Activated naive CD8-positive, alpha-beta T cell treated with anti-CD3 and anti-CD28 coated beads, Interleukin-2, amount 50 U/mL, for 24 hours (primary cell): Measurements from ENCODE around the gene DOCK7.
"Not testable (repeated sequence)": the region's sequence is repeated elsewhere in the genome, so short reads cannot be mapped to it uniquely, and the experiment has no call there.

Experiments used
- ATAC-seq: fragments of 150-1000 bp; cut with Tn5 transposase; one replicate; pipeline ENCODE4 v1.10.0; 2021
- DNase-seq: peaks from one replicate; pipeline ENCODE4 v3.0.0; 2021
- H3K27ac Mint-ChIP-seq: one replicate; pipeline ENCODE4 v1.8.0; 2021; ENCODE audit warnings: mild to moderate bottlenecking, mixed read lengths
- H3K27me3 Mint-ChIP-seq: one replicate; pipeline ENCODE4 v1.8.0; 2021; ENCODE audit warnings: mixed read lengths
- H3K36me3 Mint-ChIP-seq: one replicate; pipeline ENCODE4 v1.8.0; 2021; ENCODE audit warnings: low read depth, mixed read lengths
- H3K4me1 Mint-ChIP-seq: one replicate; pipeline ENCODE4 v1.8.0; 2021; ENCODE audit warnings: mixed read lengths
- H3K4me3 Mint-ChIP-seq: one replicate; pipeline ENCODE4 v1.8.0; 2021; ENCODE audit warnings: mild to moderate bottlenecking, moderate library complexity, mixed read lengths
- H3K9me3 Mint-ChIP-seq: one replicate; pipeline ENCODE4 v1.8.0; 2021; ENCODE audit warnings: mixed read lengths

Gene DOCK7

GRCh38 chr1:62682531-62682930 lies 5.7 kb downstream of the DOCK7 start:
- Mint-ChIP-seq H3K9me3 (no peaks in the 10 kb centered on the region), H3K4me3 (no peak overlapping the region), H3K4me1 (peaks cover 13% of the 10 kb centered on the region), H3K27me3 (no peaks in the 10 kb centered on the region), H3K36me3 (no peaks in the 10 kb centered on the region), H3K27ac (no peak overlapping the region)
- ATAC-seq: no peak
- no peak for DNase-seq

DNA sequence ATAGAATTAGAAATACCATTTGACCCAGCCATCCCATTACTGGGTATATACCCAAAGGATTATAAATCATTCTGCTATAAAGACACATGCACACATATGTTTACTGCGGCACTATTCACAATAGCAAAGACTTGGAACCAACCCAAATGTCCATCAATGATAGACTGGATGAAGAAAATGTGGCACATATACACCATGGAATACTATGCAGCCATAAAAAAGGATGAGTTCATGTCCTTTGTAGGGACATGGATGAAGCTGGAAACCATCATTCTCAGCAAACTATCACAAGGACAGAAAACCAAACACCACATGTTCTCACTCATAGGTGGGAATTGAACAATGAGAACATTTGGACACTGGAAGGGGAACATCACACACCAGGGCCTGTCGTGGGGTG lies 7.2 kb downstream of the DOCK7 start:
- not testable (repeated sequence) for H3K4me3 Mint-ChIP-seq, H3K27ac Mint-ChIP-seq, ATAC-seq, H3K9me3 Mint-ChIP-seq, DNase-seq, H3K36me3 Mint-ChIP-seq, H3K27me3 Mint-ChIP-seq
- peaks cover 11% of the 10 kb centered on the region for H3K4me1 Mint-ChIP-seq

GRCh38 chr1:62677822-62678221 lies 10.4 kb downstream of the DOCK7 start:
- ATAC-seq, H3K36me3 Mint-ChIP-seq, H3K27ac Mint-ChIP-seq, H3K27me3 Mint-ChIP-seq, DNase-seq, H3K4me1 Mint-ChIP-seq, H3K4me3 Mint-ChIP-seq, H3K9me3 Mint-ChIP-seq: not testable (repeated sequence)

- ATAC-seq (peak; percentile 40), DNase-seq (no peak)
- H3K9me3 Mint-ChIP-seq: no peaks in the 10 kb centered on the region
- H3K27ac Mint-ChIP-seq: no peak overlapping the region
- peaks cover 1% of the 10 kb centered on the region for H3K36me3 Mint-ChIP-seq
- peaks cover 5% of the 10 kb centered on the region for H3K4me1 Mint-ChIP-seq
- H3K4me3 Mint-ChIP-seq: no peak overlapping the region
- H3K27me3 Mint-ChIP-seq: no peaks in the 10 kb centered on the region
Observed at GRCh38 chr1:62676611-62677356, 11.4 kb downstream of the DOCK7 start.

- Mint-ChIP-seq H3K9me3 (no peaks in the 10 kb centered on the region), H3K4me3 (no peak overlapping the region), H3K36me3 (peaks cover 1% of the 10 kb centered on the region), H3K27me3 (no peaks in the 10 kb centered on the region), H3K27ac (no peak overlapping the region), H3K4me1 (peaks cover 7% of the 10 kb centered on the region)
- no peak for DNase-seq
- no peak for ATAC-seq
Observed at GRCh38 chr1:62673629-62674028, 14.6 kb downstream of the DOCK7 start.

GRCh38 chr1:62672029-62672428 lies 16.2 kb downstream of the DOCK7 start:
- Mint-ChIP-seq H3K4me1 (peaks cover 7% of the 10 kb centered on the region), H3K36me3 (peaks cover 1% of the 10 kb centered on the region), H3K4me3 (no peak overlapping the region), H3K27ac (no peak overlapping the region), H3K27me3 (no peaks in the 10 kb centered on the region), H3K9me3 (no peaks in the 10 kb centered on the region)
- DNase-seq (no peak), ATAC-seq (no peak)

DNA sequence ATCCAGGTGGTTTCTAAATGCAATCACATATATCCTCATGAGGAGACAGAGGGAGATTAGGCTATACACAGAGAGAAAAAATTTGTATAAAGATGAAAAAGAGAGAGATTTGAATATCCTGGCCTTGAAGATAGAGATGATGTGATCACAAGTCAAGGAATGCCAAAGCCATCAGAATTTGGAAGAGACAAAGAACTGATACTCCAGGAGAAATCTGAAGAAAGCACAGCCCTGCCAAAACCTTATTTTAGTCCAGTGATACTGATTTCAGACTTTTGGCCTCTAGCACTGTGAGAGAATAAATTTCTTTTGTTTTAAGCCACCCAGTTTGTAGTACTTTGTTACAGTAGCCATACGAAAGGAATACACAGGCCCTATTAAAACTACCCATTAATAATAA lies 33.4 kb downstream of the DOCK7 start:
- no peak for ATAC-seq
- peaks cover 3% of the 10 kb centered on the region for H3K36me3 Mint-ChIP-seq
- DNase-seq: no peak
- no peaks in the 10 kb centered on the region for H3K9me3 Mint-ChIP-seq
- no peaks in the 10 kb centered on the region for H3K4me1 Mint-ChIP-seq
- no peaks in the 10 kb centered on the region for H3K27me3 Mint-ChIP-seq
- H3K4me3 Mint-ChIP-seq: no peak overlapping the region
- H3K27ac Mint-ChIP-seq: no peak overlapping the region

DNA sequence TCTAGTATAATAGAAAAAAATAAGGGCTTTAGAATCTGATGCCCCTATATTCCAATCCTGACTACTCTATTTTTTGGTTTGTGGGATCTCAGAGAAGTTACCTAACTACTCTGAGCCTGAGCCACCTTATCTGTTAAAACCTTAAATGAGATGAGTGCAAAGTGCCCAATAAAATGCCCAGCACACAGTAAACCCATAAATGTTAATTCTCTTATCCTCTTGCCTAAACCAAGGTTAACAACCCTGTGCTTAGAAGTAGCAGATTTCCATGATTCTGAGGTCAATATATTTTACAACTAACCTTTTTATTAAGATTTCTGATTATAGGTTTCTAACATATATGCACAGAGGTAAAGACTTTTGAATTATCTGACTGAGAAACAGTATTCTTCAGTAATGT lies 35.8 kb downstream of the DOCK7 start:
- DNase-seq (no peak), ATAC-seq (no peak)
- Mint-ChIP-seq H3K4me1 (no peaks in the 10 kb centered on the region), H3K27ac (no peak overlapping the region), H3K9me3 (no peaks in the 10 kb centered on the region), H3K27me3 (no peaks in the 10 kb centered on the region), H3K4me3 (no peak overlapping the region), H3K36me3 (peaks cover 3% of the 10 kb centered on the region)

- Mint-ChIP-seq H3K9me3 (peaks cover 3% of the 10 kb centered on the region), H3K4me1 (no peaks in the 10 kb centered on the region), H3K36me3 (peaks cover 5% of the 10 kb centered on the region), H3K27ac (no peak overlapping the region), H3K4me3 (no peak overlapping the region), H3K27me3 (no peaks in the 10 kb centered on the region)
- no peak for ATAC-seq
- DNase-seq: no peak
Observed at GRCh38 chr1:62643283-62643682, 44.9 kb downstream of the DOCK7 start.

GRCh38 chr1:62637392-62638105 lies 50.6 kb downstream of the DOCK7 start:
- ATAC-seq (no peak), DNase-seq (no peak)
- peaks cover 5% of the 10 kb centered on the region for H3K36me3 Mint-ChIP-seq
- no peaks in the 10 kb centered on the region for H3K27me3 Mint-ChIP-seq
- H3K9me3 Mint-ChIP-seq: no peaks in the 10 kb centered on the region
- H3K4me3 Mint-ChIP-seq: no peak overlapping the region
- H3K4me1 Mint-ChIP-seq: no peaks in the 10 kb centered on the region
- H3K27ac Mint-ChIP-seq: no peak overlapping the region

DNA sequence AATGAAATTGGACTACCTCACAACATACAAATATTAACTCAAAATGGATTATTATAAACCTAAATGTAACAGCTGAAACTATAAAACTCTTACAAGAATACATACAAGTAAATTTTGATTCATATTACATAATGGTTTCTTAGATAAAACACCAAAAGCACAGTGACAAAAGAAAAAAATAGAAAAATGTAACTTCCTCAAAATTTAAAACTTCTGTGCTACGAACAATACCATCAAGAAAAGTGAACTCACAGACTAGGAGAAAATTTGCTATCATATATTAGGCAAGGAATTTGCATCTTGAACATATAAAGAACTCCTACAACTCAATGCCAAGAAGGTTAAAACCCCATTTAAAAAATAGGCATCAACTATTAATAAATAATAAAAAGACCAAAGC lies 59.7 kb downstream of the DOCK7 start:
- no peaks in the 10 kb centered on the region for H3K9me3 Mint-ChIP-seq
- H3K4me1 Mint-ChIP-seq: peaks cover 12% of the 10 kb centered on the region
- no peaks in the 10 kb centered on the region for H3K27me3 Mint-ChIP-seq
- no peak overlapping the region for H3K4me3 Mint-ChIP-seq
- peaks cover 23% of the 10 kb centered on the region for H3K36me3 Mint-ChIP-seq
- no peak for DNase-seq
- H3K27ac Mint-ChIP-seq: no peak overlapping the region
- no peak for ATAC-seq

DNA sequence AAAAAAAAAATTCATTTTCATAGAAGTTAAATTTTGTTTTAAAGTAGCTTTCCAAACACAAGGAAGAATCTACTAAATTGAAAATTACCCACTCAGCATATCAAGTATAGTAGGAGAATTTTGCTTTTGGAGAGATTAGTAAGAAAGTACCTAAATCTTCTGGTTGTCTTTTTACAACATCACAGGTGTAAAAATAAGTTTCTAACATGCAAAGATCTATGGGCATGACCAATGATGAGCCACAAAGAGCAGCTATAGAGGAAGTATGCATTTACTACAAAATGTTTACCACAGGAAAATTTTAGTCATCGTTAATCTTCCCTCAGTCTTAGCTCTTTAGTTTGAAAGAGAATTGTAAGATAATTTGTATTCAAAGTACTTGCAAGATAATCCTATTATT lies 62.8 kb downstream of the DOCK7 start:
- Mint-ChIP-seq H3K27me3 (no peaks in the 10 kb centered on the region), H3K4me3 (no peak overlapping the region)
- DNase-seq: no peak

DNA sequence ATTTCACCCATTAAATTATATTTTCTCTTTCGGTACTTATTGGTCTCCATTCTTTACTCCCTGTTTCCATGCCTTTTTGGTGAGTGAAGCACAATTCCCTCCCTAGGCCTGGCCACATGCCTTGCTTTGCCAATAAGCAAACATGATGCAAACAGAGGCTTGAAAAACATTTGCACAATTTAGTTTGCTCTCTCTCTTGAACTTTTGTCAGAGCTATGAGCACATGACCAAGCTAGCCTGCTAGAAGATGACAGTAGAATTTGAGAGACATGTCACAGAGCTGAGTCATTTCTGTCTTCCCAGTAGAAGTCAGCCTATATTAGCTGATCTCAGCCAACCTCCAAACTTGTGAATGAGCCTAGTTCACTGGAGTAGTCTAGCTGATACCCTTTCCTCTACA lies 66.3 kb downstream of the DOCK7 start:
- DNase-seq (no peak), ATAC-seq (peak; percentile 69)
- H3K27ac Mint-ChIP-seq: no peak overlapping the region
- no peak overlapping the region for H3K4me3 Mint-ChIP-seq
- H3K36me3 Mint-ChIP-seq: peaks cover 14% of the 10 kb centered on the region
- no peaks in the 10 kb centered on the region for H3K9me3 Mint-ChIP-seq
- no peaks in the 10 kb centered on the region for H3K27me3 Mint-ChIP-seq
- H3K4me1 Mint-ChIP-seq: peaks cover 15% of the 10 kb centered on the region

More for the DNA sequence above, 62.8 kb downstream of the DOCK7 start:
- peaks cover 15% of the 10 kb centered on the region for H3K4me1 Mint-ChIP-seq
- H3K36me3 Mint-ChIP-seq: peaks cover 14% of the 10 kb centered on the region
- H3K27ac Mint-ChIP-seq: peak overlapping the region; percentile 60
- H3K9me3 Mint-ChIP-seq: no peaks in the 10 kb centered on the region
- peak; percentile 73 for ATAC-seq

GRCh38 chr1:62613890-62614289 lies 74.3 kb downstream of the DOCK7 start:
- no peak for DNase-seq
- H3K36me3 Mint-ChIP-seq: peaks cover 5% of the 10 kb centered on the region
- no peaks in the 10 kb centered on the region for H3K9me3 Mint-ChIP-seq
- no peaks in the 10 kb centered on the region for H3K27me3 Mint-ChIP-seq
- peaks cover 2% of the 10 kb centered on the region for H3K4me1 Mint-ChIP-seq
- no peak overlapping the region for H3K4me3 Mint-ChIP-seq
- H3K27ac Mint-ChIP-seq: no peak overlapping the region
- no peak for ATAC-seq

DNA sequence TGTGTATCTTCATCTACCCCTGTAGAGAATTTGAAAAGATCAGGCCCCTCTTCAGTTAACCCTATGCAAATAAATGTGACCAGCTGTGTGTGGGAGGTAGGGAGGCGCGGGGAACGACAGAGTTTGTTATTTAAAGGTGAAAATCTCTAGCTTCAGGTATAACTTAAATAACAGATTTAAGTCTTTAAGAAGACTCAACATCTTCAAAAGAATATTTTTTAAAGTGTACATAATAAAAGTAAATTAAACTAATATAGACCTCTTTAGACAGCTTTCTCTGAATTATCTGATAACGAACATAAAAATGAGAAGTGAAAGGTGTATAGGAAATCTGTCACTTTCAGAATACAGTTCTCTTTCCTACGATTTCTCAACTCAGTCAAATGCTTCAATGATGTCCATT lies 74.9 kb downstream of the DOCK7 start:
- no peak for ATAC-seq

More for the DNA sequence above, 74.9 kb downstream of the DOCK7 start:
- H3K9me3 Mint-ChIP-seq: no peaks in the 10 kb centered on the region
- no peak overlapping the region for H3K4me3 Mint-ChIP-seq
- no peak overlapping the region for H3K27ac Mint-ChIP-seq
- peaks cover 5% of the 10 kb centered on the region for H3K36me3 Mint-ChIP-seq
- no peak for DNase-seq
- H3K27me3 Mint-ChIP-seq: no peaks in the 10 kb centered on the region
- H3K4me1 Mint-ChIP-seq: peaks cover 2% of the 10 kb centered on the region
